ENCODE data around the gene CRY2.
A peak's percentile ranks its signal among the peaks of the same experiment; 100 is the strongest.

The CRY2 gene

DNA sequence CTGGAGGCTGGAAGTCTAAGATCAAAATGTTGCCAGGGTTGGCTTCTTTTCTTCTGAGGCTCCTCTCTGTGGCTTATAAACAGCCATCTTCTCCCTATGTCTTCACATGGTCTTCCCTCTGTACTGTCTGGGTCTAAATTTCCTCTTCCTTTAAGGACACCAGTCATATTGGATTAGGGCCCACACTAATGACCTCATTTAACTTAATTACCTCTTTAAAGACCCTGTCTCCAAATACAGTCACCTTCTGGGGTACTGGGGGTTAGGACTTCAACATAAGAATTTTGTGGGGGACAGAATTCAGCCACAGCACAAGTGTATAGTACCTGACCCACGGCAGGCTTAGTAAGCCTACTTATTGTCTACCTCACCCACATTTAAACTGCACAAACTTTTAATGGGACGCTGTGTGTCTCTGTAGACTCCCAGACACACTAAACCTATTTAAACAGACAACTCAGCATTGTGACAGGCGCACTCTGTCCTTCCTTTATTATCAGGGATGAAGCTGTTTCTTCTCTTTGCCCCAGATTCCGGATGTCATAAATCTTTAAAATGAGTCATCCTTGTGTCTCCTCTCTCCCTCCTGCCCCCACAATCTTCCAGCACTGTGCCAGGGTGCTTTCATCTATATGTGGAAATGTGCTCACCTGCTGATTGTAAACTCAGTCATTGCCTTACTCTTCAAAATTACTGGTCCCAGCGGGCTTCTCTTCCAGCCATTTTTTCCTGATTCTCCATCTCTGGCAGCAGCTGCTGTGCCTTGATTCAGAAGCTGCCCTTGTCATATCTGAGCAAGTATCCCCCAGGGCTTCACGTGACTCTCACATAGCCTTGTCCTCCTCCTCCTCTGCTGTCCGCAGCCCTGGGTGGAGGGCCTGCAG is 32.8 kb downstream of the CRY2 start:
- DNase-seq, result peak; percentile 66

DNA sequence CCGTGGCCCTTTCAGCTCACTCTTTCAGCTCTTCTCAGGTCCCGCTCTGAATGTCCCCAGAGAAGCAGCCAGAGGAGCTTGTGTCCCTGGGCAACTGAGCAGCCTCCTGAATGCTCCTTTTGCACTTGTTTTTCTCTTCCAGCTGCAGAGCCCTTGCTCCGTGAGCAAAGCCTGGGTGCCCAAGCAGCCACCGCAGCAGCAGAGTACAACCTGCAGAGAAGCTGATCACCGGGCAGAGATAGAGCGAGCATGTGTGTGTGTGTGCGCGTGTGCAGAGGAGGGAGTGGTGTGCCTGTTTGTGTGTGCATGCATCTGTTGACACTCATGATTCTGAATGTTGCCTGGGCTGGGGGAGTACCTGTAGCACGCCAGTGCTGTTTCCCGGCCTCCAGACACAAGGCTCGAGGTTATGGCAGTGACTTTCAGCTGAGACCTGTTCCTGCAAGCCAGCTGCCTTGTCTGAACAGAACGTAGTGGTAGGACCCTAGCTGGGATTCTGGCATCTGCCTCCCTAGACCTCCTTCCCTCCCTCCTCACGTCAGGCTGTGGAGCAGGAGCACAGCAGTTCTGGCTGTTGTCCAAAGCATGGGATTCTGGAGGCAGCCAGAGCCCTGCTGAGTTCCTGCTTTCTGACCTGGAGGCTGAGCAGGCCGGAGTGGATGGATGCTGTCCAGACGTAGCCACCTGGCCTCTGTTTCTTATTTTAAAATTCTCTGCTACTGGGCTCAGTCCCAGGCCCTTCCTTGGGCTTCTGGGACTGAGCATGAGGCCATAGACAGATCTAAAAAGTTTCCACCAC is 33.7 kb downstream of the CRY2 start:
- no peak for DNase-seq

- no peak for DNase-seq
Measured at GRCh38 chr11:45881708-45882368, 34.6 kb downstream of the CRY2 start.

DNA sequence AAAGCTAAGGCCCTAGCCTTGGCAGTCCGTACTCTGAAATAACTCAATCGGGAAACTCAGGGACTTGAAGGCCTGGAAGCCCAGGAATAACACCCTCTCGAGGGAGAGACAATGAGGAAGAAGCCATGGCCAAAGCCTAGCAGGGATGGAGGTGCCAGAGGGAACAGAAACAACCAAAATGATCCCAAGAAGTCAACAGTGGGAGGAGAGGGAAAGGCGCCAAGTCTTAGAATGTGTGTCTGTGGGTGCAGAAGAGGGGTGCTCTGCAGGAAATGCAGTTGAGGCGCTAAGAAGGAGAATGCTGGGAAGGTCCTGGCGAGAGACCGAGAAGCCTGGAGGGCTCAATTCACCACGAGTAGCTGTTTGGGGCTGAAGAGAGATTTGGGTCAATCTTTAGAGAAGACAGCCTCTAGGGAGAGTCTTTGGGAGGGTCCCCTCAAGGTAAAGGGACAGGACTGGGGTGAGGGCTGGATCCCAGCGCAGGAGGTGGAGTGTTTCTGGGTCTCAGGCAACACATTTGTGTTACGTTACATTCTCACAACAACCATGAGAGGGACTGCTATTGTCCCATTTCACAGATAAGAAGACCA is 37.4 kb downstream of the CRY2 start:
- DNase-seq, result no peak

DNA sequence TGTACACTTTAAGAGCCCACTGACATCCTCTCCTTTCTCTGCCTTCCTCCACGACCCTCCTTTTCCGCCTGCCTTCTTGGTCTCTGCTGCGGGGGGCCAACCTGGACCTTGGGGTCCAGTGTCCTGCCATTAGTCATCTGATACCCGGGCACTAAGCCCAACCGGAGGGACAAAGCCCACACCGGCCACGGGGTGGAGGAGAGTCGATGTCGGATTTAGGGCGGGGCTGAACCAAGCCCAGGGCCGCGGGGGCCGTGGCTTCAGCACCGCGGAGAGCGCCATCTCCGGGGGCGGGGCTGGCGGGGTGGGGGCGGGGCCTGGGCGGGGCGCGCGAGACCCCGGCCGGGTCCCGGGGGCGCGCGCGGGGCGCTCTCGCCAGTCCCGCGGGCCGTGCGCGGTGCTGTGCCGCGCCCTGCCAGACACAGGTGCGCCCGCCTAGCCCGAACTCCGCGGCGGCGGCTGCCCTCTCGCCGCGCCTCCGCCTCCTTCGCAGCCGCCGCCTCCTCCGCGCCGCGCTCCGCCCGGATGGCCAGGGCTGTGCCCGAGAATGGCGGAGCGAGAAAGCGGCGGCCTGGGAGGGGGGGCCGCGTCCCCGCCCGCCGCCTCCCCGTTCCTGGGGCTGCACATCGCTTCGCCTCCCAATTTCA is 38.1 kb downstream of the CRY2 start, which contains the start of gene MAPK8IP1:
MAPK8IP1 (plus strand) TSS at position 378 of the 647 bp plus-strand sequence; CDS start at position 548, 170 bp downstream.
- peak; percentile 37 for DNase-seq

DNA sequence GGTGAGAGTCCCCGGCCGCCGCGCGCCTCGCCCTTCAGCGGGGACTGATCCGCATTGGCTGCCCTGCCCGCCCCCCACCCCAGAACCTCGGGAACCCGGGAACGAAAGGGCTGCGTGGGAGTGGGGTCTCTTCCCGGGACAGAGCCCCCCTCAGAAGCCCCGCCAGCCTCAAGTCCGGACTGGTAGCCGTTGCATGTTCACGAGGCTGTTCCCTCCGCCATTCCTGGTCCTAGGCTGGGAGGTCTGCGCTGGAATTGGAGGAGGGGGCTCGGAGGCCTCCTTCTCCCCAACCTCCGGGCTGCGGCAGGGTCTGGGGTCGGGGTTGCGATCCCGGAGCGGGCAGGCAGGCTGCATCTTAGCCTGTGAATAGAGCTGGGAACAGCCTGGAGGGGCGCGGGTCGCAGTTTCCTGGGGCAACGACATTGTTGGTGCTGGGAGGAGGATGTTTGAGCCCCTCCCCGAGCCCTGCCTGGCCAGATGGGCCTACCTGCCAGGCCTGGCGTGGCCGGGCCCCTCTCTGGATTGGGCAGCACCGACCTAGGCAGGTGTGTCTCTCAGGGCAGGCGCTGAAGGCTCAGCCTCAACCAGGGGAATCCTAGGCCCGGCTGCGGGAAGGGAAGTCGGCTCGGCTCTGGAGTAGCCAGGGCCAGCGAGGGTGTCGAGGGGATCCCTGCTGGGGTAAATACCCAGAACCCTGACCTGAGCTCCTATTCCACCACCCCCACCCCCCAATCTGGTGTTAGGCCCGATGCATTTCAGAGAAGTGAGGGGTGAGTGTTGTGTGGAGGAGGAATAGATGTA is 38.8 kb downstream of the CRY2 start:
- DNase-seq, result no peak

DNA sequence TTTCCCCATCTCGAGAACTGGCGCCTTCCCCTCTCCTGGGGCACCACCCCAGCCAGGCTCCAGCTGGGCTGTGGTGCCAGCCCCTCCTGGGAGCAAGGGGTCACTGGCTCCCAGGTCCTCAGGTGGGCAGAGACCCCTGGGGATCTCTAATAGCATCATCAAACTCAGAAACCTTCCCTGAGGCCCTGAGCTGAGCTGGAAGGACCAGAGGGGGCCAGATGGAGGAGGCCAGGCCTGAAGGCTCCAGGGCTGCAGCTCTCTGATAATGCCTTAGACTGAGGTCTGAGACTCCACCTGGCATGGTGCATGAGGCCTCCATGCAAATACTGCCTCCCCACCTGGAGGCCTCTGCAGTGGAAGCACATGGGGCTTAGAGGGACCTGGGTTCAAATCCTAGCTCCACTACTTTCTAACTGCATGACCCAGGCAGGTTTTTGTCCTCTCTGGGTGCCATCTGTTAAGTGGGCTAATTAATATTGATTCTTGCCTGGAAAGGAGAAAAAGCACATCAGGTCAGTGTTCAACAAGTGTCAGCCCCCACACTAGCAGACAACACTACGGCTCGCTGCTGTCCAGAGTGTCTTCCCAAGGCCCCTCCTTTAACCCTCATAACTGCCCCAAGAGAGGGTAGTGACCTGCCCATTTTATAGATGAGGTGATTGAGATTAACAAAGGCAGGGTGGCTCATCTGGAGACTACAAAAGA is 39.7 kb downstream of the CRY2 start:
- no peak for DNase-seq

GRCh38 chr11:45887587-45887986 is 40.3 kb downstream of the CRY2 start:
- DNase-seq, result no peak

DNA sequence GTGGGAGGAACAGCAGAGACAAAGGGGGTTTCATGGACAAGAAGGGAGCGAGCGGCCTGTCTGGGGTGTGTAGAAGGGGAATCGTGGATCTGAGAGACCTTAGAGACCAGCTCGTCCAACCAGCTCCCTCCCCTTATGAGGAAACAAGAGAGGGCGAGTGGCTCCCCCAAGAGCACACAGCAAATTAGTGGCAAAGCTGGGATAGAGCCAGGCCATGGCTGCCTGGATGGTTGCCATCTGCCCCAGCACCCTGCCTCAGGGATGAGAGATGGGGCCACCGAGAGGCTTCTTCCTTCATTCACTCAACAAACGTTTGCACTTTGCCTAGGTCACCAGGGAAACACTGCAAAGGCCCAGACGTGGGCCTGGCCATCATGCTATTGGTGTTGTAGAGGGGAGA is 42.3 kb downstream of the CRY2 start:
- no peak for DNase-seq

GRCh38 chr11:45889966-45890365 is 42.7 kb downstream of the CRY2 start:
- no peak for DNase-seq

DNA sequence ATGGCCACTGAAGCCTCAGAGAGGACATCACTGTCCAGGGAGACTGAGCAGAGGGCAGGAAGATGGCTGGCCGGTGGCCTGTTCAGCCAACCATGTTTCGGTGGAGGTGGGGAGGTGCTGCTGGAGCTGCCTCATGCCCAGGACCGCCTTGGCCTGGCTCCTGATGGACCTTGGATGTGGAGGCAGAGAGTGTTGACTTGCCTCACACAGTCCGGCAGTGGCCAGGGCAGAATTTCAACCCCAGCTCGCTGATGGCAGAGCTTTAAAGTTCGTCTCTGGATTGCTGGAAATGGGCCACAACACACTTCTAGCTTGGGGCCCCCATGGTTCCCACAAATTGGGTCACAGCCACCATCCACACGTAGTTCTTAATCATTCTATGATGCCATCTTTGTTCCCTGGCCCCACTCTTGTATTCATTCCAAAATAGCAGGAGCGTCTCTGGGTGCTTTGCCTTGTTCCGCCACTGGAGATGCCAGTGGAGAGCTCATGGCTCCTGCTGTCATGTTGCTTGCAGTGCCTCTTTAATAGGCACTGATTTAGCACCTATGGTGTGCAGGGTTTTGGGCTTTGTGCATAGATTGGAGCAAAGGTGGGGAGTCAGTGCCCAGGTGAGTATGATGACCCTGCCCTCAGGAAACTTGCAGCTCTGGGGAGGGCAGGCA is 43.7 kb downstream of the CRY2 start:
- DNase-seq, result no peak

- DNase-seq, result no peak
Measured at GRCh38 chr11:45892856-45893255, 45.6 kb downstream of the CRY2 start.

DNA sequence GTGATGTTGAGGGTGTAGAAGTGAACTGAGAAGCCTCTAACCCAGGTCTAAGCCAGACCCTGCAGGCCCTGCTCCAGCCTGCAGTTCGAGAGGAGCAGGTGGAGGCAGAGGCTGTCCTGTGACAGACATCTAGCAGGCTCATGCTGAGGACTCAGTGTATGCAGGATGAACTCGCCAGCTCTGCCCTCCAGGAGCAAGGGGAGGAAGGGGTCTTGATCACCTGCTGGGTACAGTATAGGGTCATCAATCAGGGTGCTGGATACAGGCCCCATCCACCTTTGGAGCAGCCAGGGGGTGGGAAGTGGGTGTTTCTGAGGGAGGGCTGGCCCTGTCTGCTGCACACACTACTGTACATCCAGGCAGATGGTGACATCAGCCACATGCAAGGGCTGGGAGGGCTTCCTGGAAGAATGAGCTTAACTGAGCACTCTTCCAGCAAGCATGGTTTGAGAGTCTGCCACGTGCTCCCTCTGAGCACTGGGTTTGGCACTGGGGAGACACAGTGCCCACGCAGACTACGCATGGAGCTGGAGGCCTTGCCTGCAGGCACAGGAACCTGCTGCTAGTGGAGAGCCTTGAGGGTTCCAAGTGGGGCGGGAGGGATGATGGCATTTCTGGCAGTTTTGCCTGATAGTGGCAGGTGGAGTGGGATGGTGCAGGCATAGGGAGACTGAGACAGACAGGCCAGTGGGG is 47.4 kb downstream of the CRY2 start:
- DNase-seq, result no peak

DNA sequence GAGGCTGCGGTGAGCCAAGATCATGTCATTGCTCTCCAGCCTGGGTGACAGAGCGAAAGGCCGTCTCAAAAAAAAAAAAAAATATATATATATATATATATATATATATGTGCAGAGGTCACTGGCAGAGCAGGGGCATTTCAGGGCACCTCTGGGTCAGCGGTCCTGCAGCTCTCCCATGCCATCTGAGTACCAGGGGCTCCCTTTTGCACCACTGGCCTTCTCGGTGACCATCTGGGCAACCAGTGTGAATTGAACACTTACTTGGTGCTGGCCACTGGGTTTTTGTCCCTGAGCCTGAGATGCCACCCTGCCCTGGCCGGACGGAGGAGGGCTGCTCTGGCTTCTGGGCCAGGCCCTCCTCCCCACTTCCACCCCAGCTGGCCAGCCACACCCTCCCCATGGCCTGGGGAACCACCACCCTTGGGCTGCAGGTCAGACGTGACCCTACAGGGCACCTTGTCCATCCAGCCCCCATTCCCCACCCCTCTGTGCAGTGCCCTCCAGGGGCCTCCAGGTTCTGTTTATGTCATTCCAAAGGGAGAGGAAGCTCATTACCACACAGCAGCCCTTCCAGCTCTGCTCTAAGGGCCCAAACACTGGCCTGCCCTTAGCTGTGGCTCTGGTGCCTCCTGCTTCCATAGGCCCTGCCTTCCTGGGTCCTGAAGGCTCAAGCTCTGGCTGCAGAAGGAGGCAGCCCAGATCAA is 48.4 kb downstream of the CRY2 start:
- no peak for DNase-seq

DNA sequence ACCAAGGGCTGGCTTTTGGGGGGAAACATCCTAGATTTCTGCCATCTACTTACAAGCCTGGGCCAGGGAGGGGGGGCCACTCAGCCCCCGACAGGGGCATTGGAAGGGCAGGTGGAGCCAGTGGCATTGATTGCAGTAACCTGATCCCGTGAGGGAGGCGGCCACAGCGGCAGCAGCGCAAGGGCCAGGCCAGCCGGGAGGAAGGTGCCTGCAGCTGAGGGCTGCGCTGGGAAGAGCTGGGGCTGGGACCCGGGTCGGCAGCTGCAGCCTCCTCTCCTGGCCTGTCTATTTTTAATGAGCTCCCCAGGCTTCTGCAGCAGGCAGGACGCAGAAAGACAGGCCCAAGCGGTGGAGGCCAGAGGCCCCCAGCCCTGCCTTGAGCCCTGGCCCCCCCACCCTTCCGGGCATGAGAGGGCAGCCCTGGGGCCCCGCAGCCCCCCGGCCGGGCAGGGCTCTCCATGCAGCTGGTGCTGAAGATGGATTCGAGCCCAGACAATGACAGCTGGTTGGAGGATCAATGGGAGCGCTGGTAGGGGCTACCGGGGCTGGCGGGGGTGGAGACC is 49.2 kb downstream of the CRY2 start:
- no peak for DNase-seq

DNA sequence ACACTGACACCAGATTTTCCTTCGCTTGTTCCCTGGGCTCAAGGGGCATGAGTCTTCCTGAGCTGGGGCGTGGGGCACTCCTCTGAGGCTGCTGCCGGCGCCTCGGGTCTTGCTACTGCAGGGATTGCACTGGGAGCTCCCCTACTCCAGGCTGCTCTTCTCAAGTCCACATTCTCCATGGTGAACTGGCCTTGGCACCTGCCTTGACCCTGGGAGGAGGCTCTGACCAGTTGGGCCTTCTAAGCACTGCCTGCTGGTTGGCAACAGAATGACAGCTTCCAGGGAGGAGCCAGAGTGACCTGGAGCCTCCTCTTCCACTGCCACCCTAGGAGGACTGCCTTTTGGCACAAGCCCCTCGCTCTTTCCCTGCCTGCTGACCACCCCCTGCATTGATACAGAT is 50.3 kb downstream of the CRY2 start:
- no peak for DNase-seq

DNA sequence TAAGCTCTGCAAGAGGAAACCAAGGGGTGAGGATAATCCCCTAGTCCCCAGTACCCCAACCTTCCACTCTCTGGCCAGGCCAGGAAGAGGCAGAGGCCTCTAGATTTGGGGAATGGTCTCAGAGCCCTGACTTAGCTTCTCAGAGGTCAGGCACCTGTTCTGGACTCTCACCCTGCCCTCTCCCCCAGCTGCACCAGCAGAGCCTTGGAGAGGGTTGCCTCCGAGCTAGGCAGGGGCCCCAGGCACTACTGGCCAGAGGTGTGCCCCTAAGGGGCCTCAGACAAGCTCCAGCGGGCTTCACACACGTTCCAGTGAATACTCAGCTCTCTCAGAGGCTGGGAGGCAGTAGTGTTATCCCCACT is 51.8 kb downstream of the CRY2 start:
- no peak for DNase-seq

GRCh38 chr11:45899448-45900174 is 52.3 kb downstream of the CRY2 start:
- peak; percentile 78 for DNase-seq

All from NCI-H226 (cell line).